Pancreas (tissue), 10 donors: ENCODE results near the gene SLC26A9. TPM values are rescaled to one million over a fixed set of nuclear protein-coding genes. Genes with fewer than 3 reads are reported as not detected.

ENCODE experiments used
- ATAC-seq, 4 donors: fragments of 200-7000 bp; cut with Tn5 transposase; one replicate each; pipeline versions ENCODE4 v1.8.0 to v1.9.1; 2020; ENCODE audit warnings: mild to moderate bottlenecking in 4 of 4, moderate library complexity in 4 of 4
- DNase-seq, 6 donors: peaks; one replicate each; pipeline ENCODE4 v3.0.0-alpha.2; 2020
- FAIRE-seq: peaks from 2 replicates; lab custom pipeline; 2012; peaks lifted over from hg19 to GRCh38; lab: Jason Lieb, UNC
- H3K27ac ChIP-seq, 4 donors: fragments of 200-600 bp; sonication (generic); 1 replicate in 3 of 4; 2 replicates in 1 of 4; pipeline versions ENCODE4 v1.5.0 to v1.8.0; 2020
- H3K27me3 ChIP-seq, 4 donors: fragments of 200-600 bp; one replicate each; pipeline ENCODE4 v1.8.0; 2021
- H3K36me3 ChIP-seq, 3 donors: fragments of 200-600 bp; sonication (generic) in 1 of 3; one replicate each; pipeline versions ENCODE4 v1.5.0 to v1.8.0; 2020 to 2021
- H3K4me1 ChIP-seq, 3 donors: fragments of 200-600 bp; one replicate each; pipeline ENCODE4 v1.8.0; 2021
- H3K4me3 ChIP-seq, 4 donors: fragments of 200-600 bp; sonication (generic) in 2 of 4; one replicate each; pipeline versions ENCODE4 v1.5.0 to v1.8.0; 2020 to 2021
- H3K9me3 ChIP-seq, 4 donors: fragments of 200-600 bp; one replicate each; pipeline ENCODE4 v1.8.0; 2021
- WGBS, 2 donors: extraction: QIAGEN DNeasy Blood & Tissue Kit; methylation state at CpG; one replicate each; pipeline ENCODE4 v1.1.7; 2013; 5-methylcytosine and 5-hydroxymethylcytosine counted together
- intact Hi-C, 3 donors: fragments of 100-400 bp; cut with DNase I; formaldehyde crosslinking; loops; one replicate each; pipeline versions ENCODE4 v1.11.1 to v1.14.2; 2022
- polyA plus RNA-seq, 2 donors: library from polyadenylated mRNA; stranded (reverse); fragments of 200-250 nt; gene quantifications; one replicate each; pipeline ENCODE4 v1.2.3, GENCODE V29; 2013
- total RNA-seq, 6 donors: library from RNA; stranded (reverse); fragmentation: NEBNext Ultra II Directional in 4 of 6; extraction: Animal tissue kit (Norgen Biotek cat#: 25700) in 4 of 6; gene quantifications; one replicate each; pipeline versions ENCODE4 v1.2.1 to v1.2.4, GENCODE V29; 2021 to 2023
- TF ChIP-seq, protein P1 (sequence below), 4 donors: fragments of 200-600 bp; sonication (generic) in 3 of 4; IDR thresholded peaks; one replicate each; pipeline versions ENCODE4 v1.5.0 to v1.8.0; 2021; ENCODE audit warnings: antibody characterized with exemption in 4 of 4
- donor health status: healthy with polysubstance abuse.
- donor health status: DM: no; HTN: no; CAD: no; lungs with moderate emphysema.
- donor health status: DM: no; HTN: no; CAD: no.
- donor health status: control.
- donor health status: control.
- donor health status: Bipolar disorder and iron deficiency.
- donor health status: DM: yes; HTN: yes; CAD: no.
- donor health status: DM: no; HTN: no; CAD: no.
- donor health status: DM: no; HTN: no; CAD: no.
- donor health status: DM: yes; HTN: yes; CAD: no.

Gene SLC26A9
- total and polyA plus RNA-seq, 8 donors = 0.56 to 6.5 (median 1.2) TPM

DNA sequence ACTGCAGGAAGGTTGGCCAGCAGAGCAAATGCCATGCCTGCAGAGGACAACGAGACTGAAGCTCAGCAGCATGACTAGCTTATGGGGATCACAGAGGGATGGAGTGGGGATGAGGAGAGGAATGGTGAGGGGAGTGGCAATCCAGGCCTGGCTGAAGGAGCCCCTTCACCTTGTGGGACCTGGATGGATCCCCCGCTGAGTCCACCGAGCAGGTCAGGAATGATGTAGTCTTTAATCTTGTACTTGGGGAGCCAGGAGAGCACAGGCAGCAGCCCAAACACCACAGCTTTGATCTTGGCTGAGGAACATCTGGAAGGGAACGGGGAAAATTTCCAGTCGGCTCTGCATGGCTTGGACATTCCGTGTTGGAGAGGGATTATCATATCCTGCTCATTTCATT, 10.5 kb downstream of the SLC26A9 start:
- WGBS, 2 donors = 77 to 88% methylated on average over 6 of the region's 6 CpGs
- no peak for FAIRE-seq
- peak overlapping the region in 2 of 4 donors; percentile 75 to 89 for H3K27ac ChIP-seq

DNA sequence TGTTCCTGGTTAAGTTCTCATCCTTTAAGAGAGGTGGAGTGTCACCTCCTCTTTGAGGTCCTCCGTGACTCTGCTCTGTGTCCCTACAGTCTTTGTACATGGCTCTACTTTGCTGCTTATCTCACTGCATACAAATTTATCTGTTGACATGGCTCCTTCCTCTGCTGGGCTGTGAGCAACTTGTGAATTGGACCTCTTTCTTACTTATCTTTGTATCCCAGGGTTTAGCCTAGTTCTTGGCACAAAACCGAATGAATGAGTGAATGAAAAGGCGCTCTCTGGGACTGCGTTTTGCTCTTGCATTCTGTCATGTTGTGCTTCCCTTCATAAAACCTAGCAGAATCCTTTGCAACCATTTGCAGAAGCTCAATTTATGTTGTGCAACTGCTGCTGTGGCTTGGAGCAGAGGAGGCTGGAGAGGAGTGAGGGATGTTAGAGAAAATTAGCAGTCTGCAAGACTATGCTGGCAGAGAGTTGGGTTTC, 12.4 kb downstream of the SLC26A9 start:
- Histone ChIP-seq H3K4me3 (no peak overlapping the region), H3K27ac (no peak overlapping the region), H3K9me3 (no peaks in the 10 kb centered on the region), H3K4me1 (no peaks in the 10 kb centered on the region), H3K27me3 (no peaks in the 10 kb centered on the region), H3K36me3 (no peaks in the 10 kb centered on the region)
- no peak for DNase-seq
- intact Hi-C loops = no loop called here
- TF ChIP-seq, protein P1, sequence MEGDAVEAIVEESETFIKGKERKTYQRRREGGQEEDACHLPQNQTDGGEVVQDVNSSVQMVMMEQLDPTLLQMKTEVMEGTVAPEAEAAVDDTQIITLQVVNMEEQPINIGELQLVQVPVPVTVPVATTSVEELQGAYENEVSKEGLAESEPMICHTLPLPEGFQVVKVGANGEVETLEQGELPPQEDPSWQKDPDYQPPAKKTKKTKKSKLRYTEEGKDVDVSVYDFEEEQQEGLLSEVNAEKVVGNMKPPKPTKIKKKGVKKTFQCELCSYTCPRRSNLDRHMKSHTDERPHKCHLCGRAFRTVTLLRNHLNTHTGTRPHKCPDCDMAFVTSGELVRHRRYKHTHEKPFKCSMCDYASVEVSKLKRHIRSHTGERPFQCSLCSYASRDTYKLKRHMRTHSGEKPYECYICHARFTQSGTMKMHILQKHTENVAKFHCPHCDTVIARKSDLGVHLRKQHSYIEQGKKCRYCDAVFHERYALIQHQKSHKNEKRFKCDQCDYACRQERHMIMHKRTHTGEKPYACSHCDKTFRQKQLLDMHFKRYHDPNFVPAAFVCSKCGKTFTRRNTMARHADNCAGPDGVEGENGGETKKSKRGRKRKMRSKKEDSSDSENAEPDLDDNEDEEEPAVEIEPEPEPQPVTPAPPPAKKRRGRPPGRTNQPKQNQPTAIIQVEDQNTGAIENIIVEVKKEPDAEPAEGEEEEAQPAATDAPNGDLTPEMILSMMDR (IDR thresholded peaks at IDR 0.05) = no peak
- WGBS, 2 donors = 36% methylated on average over 4 of the region's 4 CpGs
- ATAC-seq = peak in 1 of 4 donors; percentile 21
- FAIRE-seq = no peak

More for the DNA sequence above, 10.5 kb downstream of the SLC26A9 start:
- Histone ChIP-seq H3K4me1 (no peaks in the 10 kb centered on the region), H3K36me3 (no peaks in the 10 kb centered on the region), H3K4me3 (no peak overlapping the region), H3K9me3 (no peaks in the 10 kb centered on the region), H3K27me3 (no peaks in the 10 kb centered on the region)
- DNase-seq = no peak
- intact Hi-C loops = no loop called here
- ATAC-seq = no peak
- TF ChIP-seq, protein P1 (IDR thresholded peaks at IDR 0.05) = no peak

DNA sequence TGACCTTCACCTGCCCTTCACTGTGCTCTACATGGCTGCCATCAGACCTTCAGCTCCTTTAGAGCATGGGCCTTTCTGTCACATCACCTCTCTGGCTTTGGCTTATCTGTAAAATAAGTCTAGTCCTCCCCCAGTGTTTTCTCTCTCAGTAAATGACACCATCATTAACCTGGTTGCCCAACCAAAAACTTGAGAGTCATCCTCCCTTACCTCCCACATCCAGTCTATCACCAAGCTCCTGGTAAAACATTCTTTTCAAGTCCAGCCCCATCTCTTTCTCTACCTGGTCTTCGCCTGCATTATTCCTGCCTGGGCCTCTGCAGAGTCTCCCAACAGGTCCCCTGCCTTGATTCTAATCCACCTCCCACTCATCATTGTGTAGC, 13.1 kb downstream of the SLC26A9 start:
- H3K4me3 ChIP-seq = no peak overlapping the region
- no peaks in the 10 kb centered on the region for H3K27me3 ChIP-seq
- DNase-seq (no peak), FAIRE-seq (no peak), ATAC-seq (no peak)
- intact Hi-C loops = no loop called here
- no peak overlapping the region for H3K27ac ChIP-seq
- TF ChIP-seq, protein P1 (IDR thresholded peaks at IDR 0.05) = no peak
- WGBS, 2 donors = 100% methylated on average over 1 of the region's 1 CpG
- H3K4me1 ChIP-seq = no peaks in the 10 kb centered on the region
- no peaks in the 10 kb centered on the region for H3K36me3 ChIP-seq
- H3K9me3 ChIP-seq = no peaks in the 10 kb centered on the region

DNA sequence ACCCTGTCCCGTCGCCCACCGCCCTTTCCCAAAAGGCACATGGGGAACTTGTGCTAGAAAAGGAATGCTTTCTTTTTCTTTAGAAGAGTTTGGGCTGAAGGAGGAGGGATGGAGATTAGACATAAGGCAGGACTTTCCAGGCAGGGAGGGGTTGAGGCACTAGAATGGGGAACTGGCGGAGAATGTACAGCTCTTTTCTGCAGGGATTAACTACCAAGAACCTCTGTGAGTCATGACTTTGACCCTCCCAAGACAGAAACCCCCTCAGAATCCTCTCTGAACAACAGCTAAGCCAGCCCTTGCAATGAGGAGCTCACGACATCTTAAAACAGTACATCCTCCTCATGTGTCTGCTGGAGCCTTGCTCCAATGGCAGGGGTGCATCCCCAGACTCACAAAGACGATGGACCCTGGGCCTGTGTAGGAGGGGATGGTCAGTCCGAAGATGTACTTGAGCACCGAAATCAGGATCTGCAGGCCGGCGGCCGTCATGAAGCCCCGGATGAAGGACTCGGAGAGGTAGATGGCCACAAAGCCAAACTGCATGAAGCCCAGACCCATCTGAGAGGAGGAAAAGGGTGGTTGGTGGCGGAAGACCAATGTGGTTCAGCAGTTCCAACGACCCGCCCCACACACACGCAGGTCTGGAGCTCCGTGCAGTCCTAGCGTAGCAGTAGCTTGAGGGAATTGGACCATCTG, 13.6 kb downstream of the SLC26A9 start:
- FAIRE-seq (no peak), ATAC-seq (no peak), DNase-seq (peak in 1 of 6 donors; percentile 41)
- no peaks in the 10 kb centered on the region for H3K9me3 ChIP-seq
- TF ChIP-seq, protein P1 (IDR thresholded peaks at IDR 0.05) = no peak
- no peaks in the 10 kb centered on the region for H3K27me3 ChIP-seq
- H3K4me3 ChIP-seq = no peak overlapping the region
- H3K27ac ChIP-seq = no peak overlapping the region
- H3K36me3 ChIP-seq = no peaks in the 10 kb centered on the region
- 85 to 90% methylated on average over 19 of the region's 19 CpGs for WGBS, 2 donors
- H3K4me1 ChIP-seq = no peaks in the 10 kb centered on the region
- intact Hi-C loops = loop anchor here in 2 of 3 donors (10.0 kb wide), 2 partner anchors 45 to 175 kb away; no protein-coding TSS in a partner anchor

DNA sequence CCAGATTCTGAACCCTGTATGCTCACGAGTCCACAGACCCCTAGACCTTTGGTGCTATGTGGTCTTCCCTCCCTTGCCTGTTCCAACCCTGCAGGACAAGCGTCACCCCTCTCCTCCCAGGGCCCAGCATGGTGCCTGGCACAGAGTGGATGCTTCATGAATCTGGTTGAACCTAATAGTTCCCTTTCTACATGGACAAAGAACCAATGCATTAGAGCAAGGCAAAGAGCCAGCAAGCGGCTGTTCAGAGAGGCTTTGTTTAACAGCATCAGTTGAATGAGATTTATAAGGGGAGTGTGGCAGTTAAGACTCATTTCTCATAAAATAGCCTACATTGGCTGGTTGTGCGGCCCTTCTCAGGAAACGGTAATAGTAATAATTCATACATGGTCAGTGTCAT, 14.9 kb downstream of the SLC26A9 start:
- H3K27ac ChIP-seq = no peak overlapping the region
- H3K4me1 ChIP-seq = no peaks in the 10 kb centered on the region
- WGBS, 2 donors = 88 to 93% methylated on average over 5 of the region's 5 CpGs
- ATAC-seq (no peak), FAIRE-seq (no peak), DNase-seq (peak in 1 of 6 donors; percentile 13)
- no peaks in the 10 kb centered on the region for H3K9me3 ChIP-seq
- no peaks in the 10 kb centered on the region for H3K27me3 ChIP-seq
- TF ChIP-seq, protein P1 (IDR thresholded peaks at IDR 0.05) = no peak
- no peak overlapping the region for H3K4me3 ChIP-seq
- intact Hi-C loops = loop anchor here in 2 of 3 donors (10.0 kb wide), 2 partner anchors 46 to 176 kb away; no protein-coding TSS in a partner anchor
- no peaks in the 10 kb centered on the region for H3K36me3 ChIP-seq
